GM18499 (cell line): ENCODE data around the gene TGM4.
"Not testable (repeated sequence)": the region's sequence is repeated elsewhere in the genome, so short reads cannot be mapped to it uniquely, and the experiment has no call there.

Experiments used
- ATAC-seq: cut with Tn5 transposase; IDR thresholded peaks from one replicate; pipeline ENCODE4 v1.9.1; 2021; ENCODE audit warnings: moderate number of reproducible peaks; ENCODE audit not compliant: insufficient read depth, unreplicated experiment

TGM4 gene

GRCh38 chr3:44874308-44874707 lies at the start of gene TGM4:
Gene TGM4, plus strand, starts transcription at chr3:44874608. Its CDS starts 71 bp downstream, at chr3:44874679.
- no peak for ATAC-seq

GRCh38 chr3:44825264-44825925 lies 49.0 kb upstream of the TGM4 start:
- no peak for ATAC-seq

GRCh38 chr3:44827196-44827595 lies 47.2 kb upstream of the TGM4 start:
- ATAC-seq, result no peak

GRCh38 chr3:44831232-44831631 lies 43.2 kb upstream of the TGM4 start:
- no peak for ATAC-seq

GRCh38 chr3:44832032-44832431 lies 42.4 kb upstream of the TGM4 start:
- no peak for ATAC-seq

GRCh38 chr3:44832965-44833364 lies 41.4 kb upstream of the TGM4 start:
- ATAC-seq, result no peak

- no peak for ATAC-seq
These were observed 41.0 kb upstream of the TGM4 start for GRCh38 chr3:44833394-44833793.

GRCh38 chr3:44835684-44836083 lies 38.7 kb upstream of the TGM4 start:
- no peak for ATAC-seq

- no peak for ATAC-seq
These were observed 32.0 kb upstream of the TGM4 start for GRCh38 chr3:44842376-44842775.

GRCh38 chr3:44845528-44846520 lies 28.6 kb upstream of the TGM4 start:
- ATAC-seq, result no peak

- ATAC-seq, result no peak
These were observed 25.8 kb upstream of the TGM4 start for GRCh38 chr3:44848634-44849033.

GRCh38 chr3:44856663-44857062 lies 17.7 kb upstream of the TGM4 start:
- ATAC-seq, result not testable (repeated sequence)

GRCh38 chr3:44860117-44860516 lies 14.3 kb upstream of the TGM4 start:
- no peak for ATAC-seq

GRCh38 chr3:44861412-44862225 lies 12.8 kb upstream of the TGM4 start, which contains the start of gene TMEM42:
Gene TMEM42, plus strand, starts transcription at chr3:44861912. Its CDS starts 13 bp downstream, at chr3:44861925.
- ATAC-seq, result peak; percentile 63

- peak; percentile 11 for ATAC-seq
These were observed 12.2 kb upstream of the TGM4 start for GRCh38 chr3:44862226-44862637.

GRCh38 chr3:44865272-44866035 lies 9.0 kb upstream of the TGM4 start:
- no peak for ATAC-seq

GRCh38 chr3:44867421-44868111 lies 6.8 kb upstream of the TGM4 start:
- no peak for ATAC-seq

- no peak for ATAC-seq
These were observed 3.9 kb upstream of the TGM4 start for GRCh38 chr3:44870375-44871061.

- no peak for ATAC-seq
These were observed 1.2 kb downstream of the TGM4 start for GRCh38 chr3:44875596-44875995.
